NB4 (cell line): ENCODE measurements around the gene RPP25.

Source experiments
- DNase-seq: peaks from one replicate; pipeline ENCODE4 v3.0.0; 2010; ENCODE audit warnings: low read depth
- H3K4me3 ChIP-seq: one replicate; pipeline ENCODE4 v1.5.1; 2011; ENCODE audit warnings: mild to moderate bottlenecking, low read depth, low read length, moderate library complexity
- MYC ChIP-seq: IDR thresholded peaks from 2 replicates; pipeline ENCODE4 v1.6.1; 2011; ENCODE audit warnings: low read depth, low read length
- POLR2A ChIP-seq: IDR thresholded peaks from 2 replicates; pipeline ENCODE4 v1.6.1; 2011; ENCODE audit warnings: mild to moderate bottlenecking; ENCODE audit not compliant: insufficient read length; ENCODE audit errors: extremely low read depth
- TF ChIP-seq, protein P1 (sequence below): IDR thresholded peaks from one replicate; pipeline ENCODE4 v1.5.1; 2012; ENCODE audit warnings: low read depth, low read length
- TF ChIP-seq, protein P2 (sequence below): IDR thresholded peaks from 2 replicates; pipeline ENCODE4 v1.6.1; 2011; ENCODE audit warnings: low read depth, low read length

The RPP25 gene

DNA sequence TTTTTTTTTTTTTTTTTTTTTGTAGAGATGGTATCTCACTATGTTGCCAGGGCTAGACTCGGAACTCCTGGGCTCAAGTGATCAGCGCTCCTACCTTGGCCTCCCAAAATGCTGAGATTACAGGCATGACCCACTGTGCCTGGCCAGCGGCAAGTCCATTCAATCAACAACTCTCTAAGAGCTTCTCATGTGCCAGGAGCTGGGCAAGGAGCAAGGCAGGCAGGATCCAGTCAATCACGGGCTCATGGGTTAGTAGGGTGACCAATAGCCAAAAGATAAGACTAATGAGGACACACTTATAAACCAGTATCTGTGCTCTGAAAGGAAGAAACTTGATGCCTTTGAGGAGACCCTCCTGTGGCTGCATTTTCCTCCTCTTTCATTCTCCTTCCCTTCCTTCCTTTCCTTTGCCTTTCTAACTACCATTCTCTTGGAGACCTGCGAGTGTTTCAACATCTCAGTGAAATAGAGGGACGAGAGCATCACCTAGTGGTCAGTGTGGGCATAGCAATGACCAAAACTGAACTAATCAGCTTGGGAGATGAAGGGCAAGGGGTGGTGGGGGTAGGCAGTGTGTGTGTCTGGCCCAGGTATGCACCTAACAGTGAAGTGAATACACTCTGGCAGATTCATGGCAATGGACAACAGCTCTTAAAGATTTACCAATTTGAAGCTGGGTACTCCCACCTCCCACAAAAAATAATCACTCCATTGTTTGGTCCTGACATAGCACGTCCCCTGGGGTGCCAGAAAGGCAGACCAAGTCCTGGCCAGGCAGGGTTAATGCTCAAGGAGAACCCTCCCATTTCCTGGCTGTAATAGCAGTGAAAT lies 6.3 kb downstream of the RPP25 start:
- H3K4me3 ChIP-seq: no peak overlapping the region
- TF ChIP-seq, protein P1, sequence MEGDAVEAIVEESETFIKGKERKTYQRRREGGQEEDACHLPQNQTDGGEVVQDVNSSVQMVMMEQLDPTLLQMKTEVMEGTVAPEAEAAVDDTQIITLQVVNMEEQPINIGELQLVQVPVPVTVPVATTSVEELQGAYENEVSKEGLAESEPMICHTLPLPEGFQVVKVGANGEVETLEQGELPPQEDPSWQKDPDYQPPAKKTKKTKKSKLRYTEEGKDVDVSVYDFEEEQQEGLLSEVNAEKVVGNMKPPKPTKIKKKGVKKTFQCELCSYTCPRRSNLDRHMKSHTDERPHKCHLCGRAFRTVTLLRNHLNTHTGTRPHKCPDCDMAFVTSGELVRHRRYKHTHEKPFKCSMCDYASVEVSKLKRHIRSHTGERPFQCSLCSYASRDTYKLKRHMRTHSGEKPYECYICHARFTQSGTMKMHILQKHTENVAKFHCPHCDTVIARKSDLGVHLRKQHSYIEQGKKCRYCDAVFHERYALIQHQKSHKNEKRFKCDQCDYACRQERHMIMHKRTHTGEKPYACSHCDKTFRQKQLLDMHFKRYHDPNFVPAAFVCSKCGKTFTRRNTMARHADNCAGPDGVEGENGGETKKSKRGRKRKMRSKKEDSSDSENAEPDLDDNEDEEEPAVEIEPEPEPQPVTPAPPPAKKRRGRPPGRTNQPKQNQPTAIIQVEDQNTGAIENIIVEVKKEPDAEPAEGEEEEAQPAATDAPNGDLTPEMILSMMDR: peak; percentile 99
- TF ChIP-seq, protein P2, sequence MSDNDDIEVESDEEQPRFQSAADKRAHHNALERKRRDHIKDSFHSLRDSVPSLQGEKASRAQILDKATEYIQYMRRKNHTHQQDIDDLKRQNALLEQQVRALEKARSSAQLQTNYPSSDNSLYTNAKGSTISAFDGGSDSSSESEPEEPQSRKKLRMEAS: peak; percentile 38; the same call in 1 of the 2 replicates
- TF ChIP-seq MYC: peak; percentile 23; the same call in 1 of the 2 replicates
- TF ChIP-seq POLR2A: no peak
- DNase-seq: peak; percentile 81

DNA sequence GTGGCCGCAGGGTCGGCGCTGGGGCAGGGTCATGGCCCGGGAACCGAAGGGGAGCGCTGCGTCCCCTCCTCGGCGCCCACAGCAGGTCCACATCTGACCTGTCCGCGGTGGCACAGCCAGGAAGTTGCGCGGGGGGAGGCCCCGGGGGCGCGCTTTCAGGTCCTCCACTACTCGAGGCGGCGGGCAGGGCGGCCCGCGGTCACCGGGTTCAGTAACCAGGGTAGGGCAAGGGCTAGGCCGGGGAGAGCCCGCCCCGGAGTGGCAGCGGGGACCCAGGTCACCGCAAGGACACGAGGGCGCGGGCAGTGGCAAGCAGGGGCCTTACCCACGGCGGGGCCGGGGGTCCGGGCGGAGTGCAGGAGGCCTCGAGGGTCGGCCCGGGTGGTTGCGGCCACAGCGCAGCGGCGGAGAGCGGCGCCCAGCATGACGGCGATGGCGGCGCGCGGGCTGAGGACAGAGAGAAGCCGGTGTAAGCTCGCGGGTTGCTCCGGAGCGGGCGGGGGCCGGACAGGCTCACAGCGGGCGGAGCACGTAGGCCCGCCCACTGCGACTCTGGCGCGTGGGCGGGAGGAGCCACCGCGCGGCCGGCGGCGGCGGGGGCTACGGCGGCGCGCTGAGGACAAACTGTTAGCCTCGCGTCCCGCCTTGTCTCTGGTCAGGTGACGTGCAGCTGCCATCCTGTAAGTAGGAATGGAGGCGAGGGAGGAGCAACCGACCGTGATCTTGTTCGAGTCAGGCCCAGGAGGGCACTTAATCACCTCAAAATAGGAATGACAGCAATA lies 18.8 kb downstream of the RPP25 start, which contains the start of gene COX5A:
Gene COX5A, minus strand, starts transcription at position 484 of the 782 bp plus-strand sequence. Its CDS starts 59 bp downstream, at position 425.
- H3K4me3 ChIP-seq: peak within 1 kb of the TSS; percentile 83
- DNase-seq: peak; percentile 96
- TF ChIP-seq POLR2A (peak; percentile 88), MYC (peak; percentile 95)
- TF ChIP-seq, protein P2: peak; percentile 81
- TF ChIP-seq, protein P1: no peak

DNA sequence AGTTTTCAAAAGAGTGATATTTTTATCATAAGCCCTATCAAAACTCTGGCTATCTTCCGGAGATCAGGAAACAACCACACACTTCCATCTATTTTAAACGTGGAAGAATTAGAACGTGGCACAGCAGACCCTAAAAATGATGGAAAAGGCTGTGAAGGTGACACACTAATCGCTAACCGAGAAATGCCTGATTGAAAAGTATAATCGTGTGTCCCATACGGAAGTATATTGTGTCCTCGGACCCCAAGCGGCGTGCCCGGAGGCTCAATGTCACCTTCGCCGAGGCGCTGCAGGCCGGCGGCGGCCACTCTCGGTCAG lies 19.3 kb downstream of the RPP25 start:
- TF ChIP-seq, protein P1: no peak
- TF ChIP-seq POLR2A: no peak
- TF ChIP-seq, protein P2: peak; percentile 79
- TF ChIP-seq MYC: peak; percentile 40; the same call in 1 of the 2 replicates
- peak overlapping the region; percentile 83 for H3K4me3 ChIP-seq
- DNase-seq: no peak

DNA sequence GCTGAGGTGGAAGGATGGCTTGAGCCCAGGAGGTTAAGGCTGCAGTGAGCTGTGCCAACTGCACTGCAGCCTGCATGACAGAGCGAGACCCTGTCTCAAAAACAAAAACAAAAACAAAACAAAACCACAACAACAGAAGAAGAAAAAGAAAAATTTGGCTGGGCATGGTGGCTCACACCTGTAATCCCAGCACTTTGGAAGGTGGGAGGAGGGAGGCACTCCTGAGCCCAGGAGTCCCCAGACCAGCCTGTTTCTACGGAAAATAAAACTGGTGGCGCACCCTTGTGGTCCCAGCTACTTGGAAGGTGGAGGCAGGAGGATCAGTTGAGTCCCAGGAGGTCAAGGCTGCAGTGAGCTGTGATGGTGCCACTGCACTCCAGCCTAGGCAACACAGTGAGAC lies 21.4 kb downstream of the RPP25 start:
- TF ChIP-seq, protein P1: peak; percentile 12
- peak overlapping the region; percentile 17 for H3K4me3 ChIP-seq
- DNase-seq: peak; percentile 41

DNA sequence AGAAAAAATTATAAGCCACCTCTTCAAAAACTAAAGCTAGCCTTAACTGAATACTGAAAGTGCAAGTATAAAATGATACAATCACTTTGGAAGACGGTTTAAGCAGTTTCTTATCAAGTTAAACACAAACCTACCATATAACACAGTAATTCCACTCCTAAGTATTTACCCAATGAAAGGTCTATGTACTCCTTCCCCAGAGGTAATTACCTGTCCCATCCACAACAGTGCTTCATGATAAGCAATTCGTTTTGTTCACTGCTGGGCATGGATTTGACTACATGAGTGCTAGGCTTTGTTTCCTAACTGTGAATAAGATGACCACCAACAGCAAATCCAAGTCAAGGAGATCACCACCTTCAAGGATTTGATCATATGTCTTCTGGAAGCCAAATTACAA lies 23.0 kb downstream of the RPP25 start:
- TF ChIP-seq, protein P2: no peak
- TF ChIP-seq MYC (no peak), POLR2A (no peak)
- TF ChIP-seq, protein P1: no peak
- no peak for DNase-seq
- no peak overlapping the region for H3K4me3 ChIP-seq
